Measurements from ENCODE around the gene REG1B.

The REG1B gene

DNA sequence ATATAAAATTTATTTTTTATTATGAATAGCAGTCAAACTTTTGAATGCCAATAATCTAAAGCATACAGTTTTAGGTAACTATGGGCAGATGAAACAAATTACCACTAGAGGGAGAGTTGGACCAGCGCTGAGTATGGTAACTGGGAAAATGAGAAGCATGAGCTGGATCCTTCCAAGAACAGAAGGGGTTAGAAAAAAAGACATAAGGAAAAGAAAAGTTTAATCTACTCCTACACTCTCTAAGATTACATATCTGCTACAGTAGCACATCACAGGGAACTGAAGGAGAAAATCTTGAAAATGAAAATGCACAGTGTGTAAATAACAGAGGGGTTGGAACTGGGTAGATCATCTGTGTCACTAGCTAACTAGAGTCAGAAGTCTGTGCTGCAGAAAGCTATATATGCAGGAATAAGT lies 46.8 kb downstream of the REG1B start:
- no peaks in the 10 kb centered on the region for H3K36me3 ChIP-seq (ENCODE audit: insufficient read depth, low read length)
- H3K79me2 ChIP-seq (ENCODE audit: insufficient read depth, low read length): no peaks in the 10 kb centered on the region
- H3K9me2 ChIP-seq (replicated peaks; ENCODE audit: low read depth, low read length): no peaks in the 10 kb centered on the region
- H3F3A ChIP-seq (ENCODE audit: low read depth): no peaks in the 10 kb centered on the region
- no peaks in the 10 kb centered on the region for H3K27me3 ChIP-seq (ENCODE audit: insufficient read depth, low read length, poor library complexity, severe bottlenecking)
- H3K9ac ChIP-seq (ENCODE audit: low read depth, low read length, poor library complexity, severe bottlenecking): no peak overlapping the region
- H3K4me2 ChIP-seq (ENCODE audit: low read depth, low read length, poor library complexity, severe bottlenecking): no peak overlapping the region
- H3K4me3 ChIP-seq (ENCODE audit: low read length, poor library complexity, severe bottlenecking): no peak overlapping the region
- no peaks in the 10 kb centered on the region for H3K9me3 ChIP-seq (ENCODE audit: insufficient read depth, low read depth, low read length)
- no peaks in the 10 kb centered on the region for H4K20me1 ChIP-seq (ENCODE audit: insufficient read depth, low read length, poor library complexity, severe bottlenecking)
- H2AFZ ChIP-seq (ENCODE audit: low read length): no peak overlapping the region
- TF ChIP-seq, protein P1, sequence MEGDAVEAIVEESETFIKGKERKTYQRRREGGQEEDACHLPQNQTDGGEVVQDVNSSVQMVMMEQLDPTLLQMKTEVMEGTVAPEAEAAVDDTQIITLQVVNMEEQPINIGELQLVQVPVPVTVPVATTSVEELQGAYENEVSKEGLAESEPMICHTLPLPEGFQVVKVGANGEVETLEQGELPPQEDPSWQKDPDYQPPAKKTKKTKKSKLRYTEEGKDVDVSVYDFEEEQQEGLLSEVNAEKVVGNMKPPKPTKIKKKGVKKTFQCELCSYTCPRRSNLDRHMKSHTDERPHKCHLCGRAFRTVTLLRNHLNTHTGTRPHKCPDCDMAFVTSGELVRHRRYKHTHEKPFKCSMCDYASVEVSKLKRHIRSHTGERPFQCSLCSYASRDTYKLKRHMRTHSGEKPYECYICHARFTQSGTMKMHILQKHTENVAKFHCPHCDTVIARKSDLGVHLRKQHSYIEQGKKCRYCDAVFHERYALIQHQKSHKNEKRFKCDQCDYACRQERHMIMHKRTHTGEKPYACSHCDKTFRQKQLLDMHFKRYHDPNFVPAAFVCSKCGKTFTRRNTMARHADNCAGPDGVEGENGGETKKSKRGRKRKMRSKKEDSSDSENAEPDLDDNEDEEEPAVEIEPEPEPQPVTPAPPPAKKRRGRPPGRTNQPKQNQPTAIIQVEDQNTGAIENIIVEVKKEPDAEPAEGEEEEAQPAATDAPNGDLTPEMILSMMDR (conservative IDR thresholded peaks at IDR 0.05; ENCODE audit: low read length): peak; percentile 52
- TF ChIP-seq EZH2phosphoT487 (IDR thresholded peaks at IDR 0.05; ENCODE audit: borderline replicate concordance): no peak
- H3K4me1 ChIP-seq (ENCODE audit: insufficient read depth, low read length, poor library complexity, severe bottlenecking): no peaks in the 10 kb centered on the region

DNA sequence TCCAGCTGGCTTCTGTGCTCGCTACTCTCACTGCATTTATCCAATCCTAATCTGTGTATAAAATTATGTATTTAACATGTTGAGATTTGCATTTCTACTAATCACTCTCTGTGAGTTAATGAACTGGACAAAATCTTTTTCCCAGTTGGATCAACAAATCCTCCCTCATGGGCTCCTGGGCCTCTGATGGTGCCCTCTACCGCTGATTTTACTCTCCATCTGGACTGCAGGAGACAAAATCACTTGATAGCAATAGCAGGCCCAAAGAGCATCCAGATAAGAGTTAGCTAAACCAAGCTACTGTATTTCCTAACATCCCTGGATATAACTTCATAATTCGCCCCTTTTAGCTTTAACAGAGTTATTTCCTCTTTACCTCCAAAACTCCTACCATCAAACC lies 47.8 kb downstream of the REG1B start:
- H3K27me3 ChIP-seq (ENCODE audit: insufficient read depth, low read length, poor library complexity, severe bottlenecking): no peaks in the 10 kb centered on the region
- H3K4me1 ChIP-seq (ENCODE audit: insufficient read depth, low read length, poor library complexity, severe bottlenecking): no peaks in the 10 kb centered on the region
- no peak overlapping the region for H3K9ac ChIP-seq (ENCODE audit: low read depth, low read length, poor library complexity, severe bottlenecking)
- H3K36me3 ChIP-seq (ENCODE audit: insufficient read depth, low read length): no peaks in the 10 kb centered on the region
- no peak for TF ChIP-seq EZH2phosphoT487 (IDR thresholded peaks at IDR 0.05; ENCODE audit: borderline replicate concordance)
- TF ChIP-seq, protein P1 (conservative IDR thresholded peaks at IDR 0.05; ENCODE audit: low read length): no peak
- H3K79me2 ChIP-seq (ENCODE audit: insufficient read depth, low read length): no peaks in the 10 kb centered on the region
- H2AFZ ChIP-seq (ENCODE audit: low read length): no peak overlapping the region
- H3K4me3 ChIP-seq (ENCODE audit: low read length, poor library complexity, severe bottlenecking): no peak overlapping the region
- H3K4me2 ChIP-seq (ENCODE audit: low read depth, low read length, poor library complexity, severe bottlenecking): no peak overlapping the region
- no peaks in the 10 kb centered on the region for H3F3A ChIP-seq (ENCODE audit: low read depth)
- H4K20me1 ChIP-seq (ENCODE audit: insufficient read depth, low read length, poor library complexity, severe bottlenecking): no peaks in the 10 kb centered on the region
- no peaks in the 10 kb centered on the region for H3K9me3 ChIP-seq (ENCODE audit: insufficient read depth, low read depth, low read length)
- H3K9me2 ChIP-seq (replicated peaks; ENCODE audit: low read depth, low read length): no peaks in the 10 kb centered on the region

Data from Loucy (cell line).